Aorta (tissue), 5 donors: Measurements from ENCODE around the gene PRPF39. TPM values are rescaled to one million over a fixed set of nuclear protein-coding genes. Genes with fewer than 3 reads are reported as not detected.

Experiments
- ATAC-seq: fragments of 200-7000 bp; cut with Tn5 transposase; one replicate; pipeline ENCODE4 v1.9.1; 2022; ENCODE audit warnings: moderate library complexity; ENCODE audit not compliant: low FRiP score
- DNase-seq, 2 donors: peaks; one replicate each; pipeline ENCODE4 v3.0.0-alpha.2; 2020
- H3K27ac ChIP-seq, 2 donors: one replicate each; pipeline ENCODE4 v1.5.1; 2013; ENCODE audit warnings: low read length in 2 of 2, mild to moderate bottlenecking in 2 of 2, moderate library complexity in 2 of 2, control low read depth in 1 of 2, inconsistent platforms in 1 of 2, low read depth in 1 of 2
- H3K27me3 ChIP-seq, 2 donors: one replicate each; pipeline ENCODE4 v1.6.1; 2013; ENCODE audit warnings: control low read depth in 1 of 2, low read length in 1 of 2, mild to moderate bottlenecking in 1 of 2, moderate library complexity in 1 of 2; ENCODE audit not compliant: insufficient read depth in 2 of 2, control insufficient read depth in 1 of 2
- H3K36me3 ChIP-seq, 2 donors: one replicate each; pipeline ENCODE4 v1.6.1; 2013; ENCODE audit warnings: control low read depth in 1 of 2, low read length in 1 of 2, mild to moderate bottlenecking in 1 of 2; ENCODE audit not compliant: insufficient read depth in 2 of 2, control insufficient read depth in 1 of 2
- H3K4me1 ChIP-seq, 2 donors: one replicate each; pipeline ENCODE4 v1.6.1; 2013; ENCODE audit warnings: low read length in 2 of 2, control low read depth in 1 of 2, mild to moderate bottlenecking in 1 of 2, moderate library complexity in 1 of 2; ENCODE audit not compliant: insufficient read depth in 2 of 2, control insufficient read depth in 1 of 2
- H3K4me3 ChIP-seq, 2 donors: one replicate each; pipeline ENCODE4 v1.5.1; 2013; ENCODE audit warnings: low read length in 2 of 2, control low read depth in 1 of 2, mild to moderate bottlenecking in 1 of 2
- H3K9me3 ChIP-seq: one replicate; pipeline ENCODE4 v1.6.1; 2013; ENCODE audit warnings: mild to moderate bottlenecking, low read length; ENCODE audit not compliant: control insufficient read depth
- WGBS, 2 donors: extraction: QIAGEN DNeasy Blood & Tissue Kit; methylation state at CpG; one replicate each; pipeline ENCODE4 v1.1.7; 2013; 5-methylcytosine and 5-hydroxymethylcytosine counted together
- intact Hi-C, 2 donors: fragments of 100-400 bp; cut with DNase I; formaldehyde crosslinking; loops; one replicate each; pipeline versions ENCODE4 v1.14.2 to v1.15.0; 2022
- polyA plus RNA-seq, 2 donors: library from polyadenylated mRNA; stranded (reverse); fragments of 200-250 nt; gene quantifications; one replicate each; pipeline ENCODE4 v1.2.3, GENCODE V29; 2013
- total RNA-seq, 2 donors: library from RNA; stranded (reverse); fragmentation: NEBNext Ultra II Directional; extraction: Animal tissue kit (Norgen Biotek cat#: 25700); gene quantifications; one replicate each; pipeline ENCODE4 v1.2.1, GENCODE V29; 2021
- donor health status: healthy with polysubstance abuse.
- donor health status: Bipolar disorder and iron deficiency.
- donor health status: DM: no; HTN: no; CAD: no.
- donor health status: DM: no; HTN: no; CAD: no.
- donor health status: DM: yes; HTN: yes; CAD: no.

The PRPF39 gene
- total and polyA plus RNA-seq, 4 donors: 10.1 to 51.1 (median 29.2) TPM

DNA sequence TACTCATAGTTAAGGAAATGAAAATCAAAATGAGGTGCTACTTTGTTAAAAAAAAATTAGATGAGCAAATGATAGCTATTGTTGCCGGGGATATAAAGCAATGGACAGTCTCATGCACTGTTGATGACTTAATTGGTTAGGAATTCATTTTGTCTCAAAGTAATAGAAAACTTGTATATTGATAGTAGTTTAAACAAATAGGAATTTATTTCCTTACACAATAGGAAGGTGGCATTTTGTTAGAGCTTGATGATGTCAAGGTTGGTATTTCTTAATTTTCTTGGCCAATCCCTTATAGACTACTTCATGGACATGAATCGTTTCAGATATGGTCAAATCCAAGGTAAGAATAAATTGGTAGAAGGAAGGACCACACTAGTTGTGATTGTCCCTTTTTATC lies 7.8 kb downstream of the PRPF39 start:
- peaks cover 0 to 3% of the 10 kb centered on the region in 2 donors for H3K4me1 ChIP-seq
- ATAC-seq (no peak), DNase-seq (no peak)
- H3K27me3 ChIP-seq: no peaks in the 10 kb centered on the region
- H3K36me3 ChIP-seq: peaks cover 0 to 3% of the 10 kb centered on the region in 2 donors
- H3K27ac ChIP-seq: no peak overlapping the region
- H3K4me3 ChIP-seq: no peak overlapping the region
- H3K9me3 ChIP-seq: no peaks in the 10 kb centered on the region
- intact Hi-C loops: no loop called here
- 77 to 83% methylated on average over 2 of the region's 2 CpGs for WGBS, 2 donors

DNA sequence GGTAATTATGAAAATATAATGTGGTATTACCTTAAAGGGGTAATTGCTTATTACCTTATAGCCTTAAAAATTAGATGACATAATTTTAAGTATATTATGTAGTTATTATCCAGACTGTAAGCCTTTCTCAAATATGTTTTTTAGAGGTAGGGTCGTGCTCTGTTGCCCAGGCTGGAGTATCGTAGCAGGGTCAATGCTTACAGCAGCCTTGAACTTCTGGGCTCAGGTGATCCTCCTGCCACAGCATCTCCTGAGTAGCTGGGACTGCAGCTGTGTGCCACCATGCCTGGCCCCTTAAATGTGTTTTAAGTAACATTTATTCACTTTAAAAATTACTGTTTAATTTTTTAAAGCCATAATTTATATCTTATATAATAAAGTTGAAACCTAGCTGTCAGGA lies 10.4 kb downstream of the PRPF39 start:
- Histone ChIP-seq H3K4me3 (no peak overlapping the region), H3K27ac (no peak overlapping the region), H3K27me3 (no peaks in the 10 kb centered on the region), H3K4me1 (peaks cover 0 to 1% of the 10 kb centered on the region in 2 donors), H3K36me3 (peaks cover 0 to 3% of the 10 kb centered on the region in 2 donors), H3K9me3 (no peaks in the 10 kb centered on the region)
- 92 to 94% methylated on average over 2 of the region's 2 CpGs for WGBS, 2 donors
- ATAC-seq: no peak
- no peak for DNase-seq
- intact Hi-C loops: no loop called here

GRCh38 chr14:45095143-45095542 lies 11.2 kb downstream of the PRPF39 start:
- DNase-seq (no peak), ATAC-seq (no peak)
- no peaks in the 10 kb centered on the region for H3K9me3 ChIP-seq
- 91 to 93% methylated on average over 4 of the region's 4 CpGs for WGBS, 2 donors
- no peak overlapping the region for H3K27ac ChIP-seq
- no peaks in the 10 kb centered on the region for H3K4me1 ChIP-seq
- H3K4me3 ChIP-seq: no peak overlapping the region
- peaks cover 0 to 3% of the 10 kb centered on the region in 2 donors for H3K36me3 ChIP-seq
- intact Hi-C loops: no loop called here
- no peaks in the 10 kb centered on the region for H3K27me3 ChIP-seq

DNA sequence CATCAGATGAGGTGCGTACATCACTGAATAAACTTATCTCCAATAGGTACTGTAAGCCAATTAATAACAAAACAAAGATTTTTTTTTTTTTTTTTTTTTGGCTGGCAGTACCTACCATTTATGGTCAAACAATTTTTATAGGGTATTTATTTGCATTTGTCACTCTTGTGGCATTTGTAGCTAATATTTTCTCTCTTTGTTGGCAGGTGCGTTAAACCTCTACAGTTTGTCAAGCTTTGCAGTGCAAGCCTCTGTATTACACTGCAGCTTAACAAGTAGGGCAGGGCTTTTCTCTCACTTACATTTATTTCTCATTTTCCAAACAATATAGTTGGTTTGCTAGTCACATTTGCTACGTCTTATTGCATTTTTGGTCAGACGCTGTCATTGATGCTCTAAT lies 12.3 kb downstream of the PRPF39 start:
- Histone ChIP-seq H3K9me3 (no peaks in the 10 kb centered on the region), H3K4me3 (no peak overlapping the region), H3K4me1 (no peaks in the 10 kb centered on the region), H3K27me3 (no peaks in the 10 kb centered on the region), H3K36me3 (peaks cover 0 to 3% of the 10 kb centered on the region in 2 donors), H3K27ac (no peak overlapping the region)
- intact Hi-C loops: no loop called here
- WGBS, 2 donors: 80 to 84% methylated on average over 4 of the region's 4 CpGs
- DNase-seq: no peak
- no peak for ATAC-seq

DNA sequence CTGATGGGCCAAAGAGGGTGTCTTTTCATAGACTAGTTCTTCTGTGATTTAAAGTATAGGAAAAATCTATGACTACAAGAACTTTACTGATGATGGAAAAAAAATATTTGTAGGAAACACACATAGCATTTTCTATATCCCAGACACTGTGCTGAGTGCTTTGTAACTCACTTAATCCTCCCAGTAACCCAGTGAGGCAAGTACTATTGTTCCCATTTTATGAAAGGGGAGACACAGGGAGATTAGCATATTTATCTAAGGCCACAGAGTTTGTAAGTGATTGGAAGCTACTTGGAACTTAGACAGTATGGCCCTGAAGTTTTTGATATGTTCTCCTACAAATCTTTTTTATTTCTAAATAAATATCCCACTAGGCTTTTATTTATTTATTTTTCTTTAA lies 19.9 kb downstream of the PRPF39 start:
- DNase-seq (no peak), ATAC-seq (no peak)
- no peaks in the 10 kb centered on the region for H3K9me3 ChIP-seq
- intact Hi-C loops: no loop called here
- H3K27me3 ChIP-seq: no peaks in the 10 kb centered on the region
- no peaks in the 10 kb centered on the region for H3K4me1 ChIP-seq
- no peaks in the 10 kb centered on the region for H3K36me3 ChIP-seq
- no peak overlapping the region for H3K4me3 ChIP-seq
- no peak overlapping the region for H3K27ac ChIP-seq

DNA sequence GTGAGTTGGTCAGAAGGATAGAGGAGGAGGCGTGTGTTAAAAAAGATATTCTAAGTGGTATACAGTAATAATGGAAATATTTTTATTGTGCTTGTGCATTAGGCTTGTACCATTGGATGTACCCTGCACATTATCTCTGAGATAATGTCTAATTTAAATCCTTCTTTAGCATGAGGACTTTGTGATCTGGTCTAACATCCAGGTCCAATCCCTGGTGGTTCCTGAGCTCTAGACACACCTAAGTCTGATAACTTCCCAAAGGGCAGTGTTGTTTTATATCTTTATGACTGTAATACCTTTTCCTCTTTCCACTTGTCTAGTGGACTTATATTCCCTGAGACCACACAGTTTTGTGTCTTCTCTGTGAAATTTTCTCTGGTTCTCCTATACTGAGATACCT lies 20.6 kb downstream of the PRPF39 start:
- Histone ChIP-seq H3K27me3 (no peaks in the 10 kb centered on the region), H3K27ac (no peak overlapping the region), H3K4me3 (no peak overlapping the region), H3K4me1 (no peaks in the 10 kb centered on the region), H3K9me3 (no peaks in the 10 kb centered on the region), H3K36me3 (no peaks in the 10 kb centered on the region)
- DNase-seq: no peak
- 89 to 90% methylated on average over 1 of the region's 1 CpG for WGBS, 2 donors
- no peak for ATAC-seq
- intact Hi-C loops: no loop called here

DNA sequence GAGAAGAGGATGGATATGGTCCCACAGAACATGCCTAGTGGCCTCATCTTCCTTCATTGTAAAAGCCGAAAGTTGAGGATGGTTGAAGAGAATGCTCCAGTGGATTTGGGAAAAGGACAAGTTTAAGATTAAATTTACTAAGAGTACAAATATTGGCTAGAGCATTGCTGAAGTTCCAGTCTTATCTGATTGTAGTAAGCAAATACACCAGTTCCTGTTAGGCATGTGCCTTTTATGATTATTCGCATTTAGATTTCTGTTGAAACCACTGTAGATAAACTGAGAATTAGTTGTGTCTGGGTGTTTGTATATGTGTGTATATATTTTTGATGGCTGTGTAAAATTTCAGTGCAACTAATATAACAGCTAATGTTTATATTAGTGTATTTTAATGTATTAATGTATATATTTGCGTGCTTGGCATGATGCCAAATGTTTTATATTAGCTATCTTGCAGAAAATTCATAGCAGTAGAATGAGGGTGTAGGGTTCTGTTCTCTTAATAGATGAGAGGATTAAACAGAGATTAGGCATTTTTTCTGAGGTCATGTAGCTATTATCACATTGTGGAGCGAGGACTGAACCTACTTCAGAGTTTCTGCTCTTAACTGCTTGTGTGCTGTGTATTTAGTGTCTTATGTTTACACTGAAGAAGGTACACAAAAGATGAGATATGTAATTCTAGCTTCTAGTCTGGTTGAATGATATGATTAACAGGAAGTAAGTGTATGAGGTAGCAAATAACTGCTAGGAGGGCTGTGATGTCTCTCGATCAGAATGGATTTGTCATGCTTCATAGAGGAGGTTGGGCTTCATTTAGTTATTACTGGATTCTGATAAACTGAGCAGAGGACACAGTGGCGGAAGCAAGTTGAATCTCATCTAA lies 29.2 kb downstream of the PRPF39 start:
- Histone ChIP-seq H3K4me1 (no peaks in the 10 kb centered on the region), H3K27me3 (no peaks in the 10 kb centered on the region), H3K36me3 (peaks cover 0 to 3% of the 10 kb centered on the region in 2 donors), H3K27ac (no peak overlapping the region), H3K4me3 (no peak overlapping the region), H3K9me3 (no peaks in the 10 kb centered on the region)
- DNase-seq: no peak
- 78 to 80% methylated on average over 6 of the region's 6 CpGs for WGBS, 2 donors
- ATAC-seq: no peak
- intact Hi-C loops: no loop called here

- H3K36me3 ChIP-seq: peaks cover 2 to 5% of the 10 kb centered on the region in 2 donors
- intact Hi-C loops: no loop called here
- ATAC-seq (no peak), DNase-seq (no peak)
- no peaks in the 10 kb centered on the region for H3K27me3 ChIP-seq
- no peaks in the 10 kb centered on the region for H3K4me1 ChIP-seq
- no peak overlapping the region for H3K4me3 ChIP-seq
- no peak overlapping the region for H3K27ac ChIP-seq
- whole genome bisulfite sequencing, 2 donors: 71 to 72% methylated on average over 3 of the region's 3 CpGs
- no peaks in the 10 kb centered on the region for H3K9me3 ChIP-seq
Measured at GRCh38 chr14:45114327-45114726, 30.4 kb downstream of the PRPF39 start.

- 11 to 12% methylated on average over 6 of the region's 6 CpGs for WGBS, 2 donors
- peaks cover 2 to 3% of the 10 kb centered on the region in 2 donors for H3K36me3 ChIP-seq
- intact Hi-C loops: no loop called here
- no peak overlapping the region for H3K4me3 ChIP-seq
- H3K27me3 ChIP-seq: no peaks in the 10 kb centered on the region
- no peak for DNase-seq
- no peaks in the 10 kb centered on the region for H3K4me1 ChIP-seq
- H3K27ac ChIP-seq: no peak overlapping the region
- ATAC-seq: no peak
- no peaks in the 10 kb centered on the region for H3K9me3 ChIP-seq
Measured at GRCh38 chr14:45118594-45118993, 34.7 kb downstream of the PRPF39 start.
